ENCODE measurements around the gene ALDH1A3.

- TF ChIP-seq EZH2 (IDR thresholded peaks at IDR 0.05) (no peak), POLR2AphosphoS5 (IDR thresholded peaks at IDR 0.05; ENCODE audit: borderline replicate concordance, low read depth, low read length) (no peak), FOXP2 (optimal IDR thresholded peaks at IDR 0.05; ENCODE audit: control extremely low read depth, extremely low read length, insufficient read depth) (no peak)
These were observed 50.0 kb downstream of the ALDH1A3 start for GRCh38 chr15:100929641-100930042.
